H1 (cell line): ENCODE measurements around the gene MAK. TPM values are rescaled to one million over a fixed set of nuclear protein-coding genes. Genes with fewer than 3 reads are reported as not detected.

ENCODE experiments used
- CHD7 ChIP-seq: fragments of 300-600 bp; sonication (generic); IDR thresholded peaks from 2 replicates; pipeline ENCODE4 v1.7.1; 2012; ENCODE audit warnings: low read length, moderate library complexity, mild to moderate bottlenecking, inconsistent platforms; ENCODE audit not compliant: insufficient replicate concordance
- polyA plus RNA-seq, 7 experiments: library from polyadenylated mRNA; depleted of rRNA in 3 of 7; stranded (reverse) in 5 of 7; unstranded in 2 of 7; fragments of >200 nt in 5 of 7; fragments of 200-250 nt in 2 of 7; gene quantifications; 1 replicate in 5 of 7; 2 replicates in 1 of 7; 4 replicates in 1 of 7; pipeline versions ENCODE4 v1.2.1 to v1.2.3, GENCODE V29; 2011 to 2013; ENCODE audit warnings: missing spikeins in 2 of 7, mixed read lengths in 2 of 7
- total RNA-seq: library from RNA; stranded (reverse); fragmentation: NEBNext Ultra II Directional; extraction: Animal tissue kit (Norgen Biotek cat#: 25700); gene quantifications from 2 replicates; pipeline ENCODE4 v1.2.1, GENCODE V29; 2021

Gene MAK
- total and polyA plus RNA-seq, 2 of the 8 experiments (the other 6 are each of a cell fraction or from before 2014, with no cell fraction given) = 0.08 to 0.37 TPM

- no peak for TF ChIP-seq CHD7
Measured at GRCh38 chr6:10721850-10722569, 116.3 kb downstream of the MAK start (continued).
